Upper lobe of left lung (tissue), 6 donors: Measurements from ENCODE around the gene PCDHGC3. TPM values are rescaled to one million over a fixed set of nuclear protein-coding genes. Genes with fewer than 3 reads are reported as not detected.

ENCODE experiments used
- ATAC-seq, 2 donors: fragments of 200-7000 bp; cut with Tn5 transposase; one replicate each; pipeline ENCODE4 v1.9.1; 2022; ENCODE audit warnings: mild to moderate bottlenecking in 2 of 2, moderate library complexity in 2 of 2; ENCODE audit not compliant: low FRiP score in 2 of 2
- DNase-seq, 2 donors: peaks; one replicate each; pipeline ENCODE4 v3.0.0-alpha.2; 2019 to 2020
- H3K27ac ChIP-seq, 4 donors: fragments of 200-600 bp; sonication (generic); one replicate each; pipeline ENCODE4 v1.5.1; 2016 to 2019
- H3K27me3 ChIP-seq, 4 donors: fragments of 200-600 bp; sonication (generic); one replicate each; pipeline ENCODE4 v1.5.1; 2017 to 2019
- H3K36me3 ChIP-seq, 4 donors: fragments of 200-600 bp; sonication (generic); one replicate each; pipeline ENCODE4 v1.5.1; 2016 to 2019
- H3K4me1 ChIP-seq, 4 donors: fragments of 200-600 bp; sonication (generic); one replicate each; pipeline ENCODE4 v1.5.1; 2018 to 2019
- H3K4me3 ChIP-seq, 4 donors: fragments of 200-600 bp; sonication (generic); one replicate each; pipeline ENCODE4 v1.5.1; 2017 to 2019; ENCODE audit warnings: mild to moderate bottlenecking in 2 of 4, moderate library complexity in 1 of 4
- H3K9me3 ChIP-seq, 4 donors: fragments of 200-600 bp; sonication (generic); one replicate each; pipeline ENCODE4 v1.5.1; 2018 to 2019
- CTCF ChIP-seq, 6 experiments: fragments of 450-650 bp in 4 of 6; fragments of 200-600 bp in 2 of 6; sonication (generic) in 2 of 6; IDR thresholded peaks; one replicate each; pipeline ENCODE4 v1.5.1; 2016 to 2019; ENCODE audit warnings: antibody characterized with exemption in 6 of 6
- EP300 ChIP-seq, 4 donors: sonication (generic); formaldehyde crosslinking; IDR thresholded peaks; one replicate each; pipeline ENCODE4 v1.5.1; 2017; ENCODE audit warnings: antibody characterized with exemption in 4 of 4, control low read depth in 2 of 4
- POLR2A ChIP-seq, 4 donors: fragments of 450-650 bp; IDR thresholded peaks; one replicate each; pipeline ENCODE4 v1.5.1; 2016 to 2017; ENCODE audit warnings: antibody characterized with exemption in 4 of 4, mild to moderate bottlenecking in 2 of 4
- POLR2AphosphoS5 ChIP-seq, 2 donors: sonication (generic); formaldehyde crosslinking; IDR thresholded peaks; one replicate each; pipeline ENCODE4 v1.5.1; 2017; ENCODE audit warnings: antibody characterized with exemption in 2 of 2
- WGBS, 2 donors: methylation state at CpG; one replicate each; pipeline ENCODE4 v1.1.5; 2017 to 2018; 5-methylcytosine and 5-hydroxymethylcytosine counted together
- total RNA-seq, 6 donors: library from RNA; depleted of rRNA in 4 of 6; stranded (reverse); fragments of >200 nt in 4 of 6; gene quantifications; one replicate each; pipeline versions ENCODE4 v1.1.0 to v1.2.1, GENCODE V29; 2016 to 2021
- donor health status: DM: no; HTN: no; CAD: no; lungs with moderate emphysema.
- donor health status: DM: no; HTN: yes; CAD: no; lungs with severe emphysema.

Gene PCDHGC3
- total RNA-seq, 6 donors from 2014 or later, result 26.4 to 116 (median 50.1) TPM

GRCh38 chr5:141434006-141434405 lies 41.8 kb upstream of the PCDHGC3 start:
- ATAC-seq (no peak), DNase-seq (no peak)
- no peaks in the 10 kb centered on the region for H3K36me3 ChIP-seq
- H3K9me3 ChIP-seq, result peaks cover 42 to 76% (median 53%) of the 10 kb centered on the region in 4 donors
- H3K4me3 ChIP-seq, result no peak overlapping the region
- 81 to 88% methylated on average over 2 of the region's 2 CpGs for WGBS, 2 donors
- peaks cover 0 to 11% (median 2%) of the 10 kb centered on the region in 4 donors for H3K4me1 ChIP-seq
- TF ChIP-seq POLR2A (IDR thresholded peaks at IDR 0.05), result no peak
- no peak for TF ChIP-seq CTCF (IDR thresholded peaks at IDR 0.05)
- no peak for TF ChIP-seq EP300 (IDR thresholded peaks at IDR 0.05)
- TF ChIP-seq POLR2AphosphoS5 (IDR thresholded peaks at IDR 0.05), result no peak
- H3K27ac ChIP-seq, result no peak overlapping the region
- no peaks in the 10 kb centered on the region for H3K27me3 ChIP-seq

GRCh38 chr5:141437221-141437620 lies 38.5 kb upstream of the PCDHGC3 start:
- peaks cover 18 to 74% (median 59%) of the 10 kb centered on the region in 4 donors for H3K9me3 ChIP-seq
- no peak for ATAC-seq
- H3K27ac ChIP-seq, result no peak overlapping the region
- no peak overlapping the region for H3K4me3 ChIP-seq
- 86 to 87% methylated on average over 2 of the region's 2 CpGs for WGBS, 2 donors
- no peak for DNase-seq
- H3K27me3 ChIP-seq, result no peaks in the 10 kb centered on the region
- no peaks in the 10 kb centered on the region for H3K4me1 ChIP-seq
- no peak for TF ChIP-seq CTCF (IDR thresholded peaks at IDR 0.05)
- H3K36me3 ChIP-seq, result no peaks in the 10 kb centered on the region

- Histone ChIP-seq H3K27ac (no peak overlapping the region), H3K4me3 (no peak overlapping the region), H3K9me3 (peaks cover 14 to 63% (median 40%) of the 10 kb centered on the region in 4 donors), H3K27me3 (no peaks in the 10 kb centered on the region), H3K36me3 (no peaks in the 10 kb centered on the region), H3K4me1 (no peaks in the 10 kb centered on the region)
- no peak for TF ChIP-seq POLR2AphosphoS5 (IDR thresholded peaks at IDR 0.05)
- TF ChIP-seq EP300 (IDR thresholded peaks at IDR 0.05), result no peak
- TF ChIP-seq POLR2A (IDR thresholded peaks at IDR 0.05), result no peak
- TF ChIP-seq CTCF (IDR thresholded peaks at IDR 0.05), result no peak
- ATAC-seq (no peak), DNase-seq (no peak)
- 70 to 74% methylated on average over 10 of the region's 10 CpGs for WGBS, 2 donors
These were observed 36.2 kb upstream of the PCDHGC3 start for GRCh38 chr5:141439411-141440141.

GRCh38 chr5:141440341-141440740 lies 35.4 kb upstream of the PCDHGC3 start:
- Histone ChIP-seq H3K9me3 (peaks cover 14 to 70% (median 39%) of the 10 kb centered on the region in 4 donors), H3K4me1 (no peaks in the 10 kb centered on the region), H3K4me3 (no peak overlapping the region), H3K27ac (no peak overlapping the region), H3K27me3 (no peaks in the 10 kb centered on the region), H3K36me3 (no peaks in the 10 kb centered on the region)
- TF ChIP-seq POLR2AphosphoS5 (IDR thresholded peaks at IDR 0.05) (no peak), EP300 (IDR thresholded peaks at IDR 0.05) (no peak), POLR2A (IDR thresholded peaks at IDR 0.05) (no peak), CTCF (IDR thresholded peaks at IDR 0.05) (no peak)
- ATAC-seq (no peak), DNase-seq (no peak)
- 94 to 97% methylated on average over 9 of the region's 9 CpGs for WGBS, 2 donors
